WTC11 (cell line): ENCODE results near the gene ZNF652. TPM values are rescaled to one million over a fixed set of nuclear protein-coding genes. Genes with fewer than 3 reads are reported as not detected.

ENCODE experiments used
- ATAC-seq: fragments of 200-7000 bp; cut with Tn5 transposase; 2 replicates; pipeline ENCODE4 v1.10.0; 2021; ENCODE audit warnings: mild to moderate bottlenecking, moderate library complexity
- CTCF ChIA-PET: fragments of 300-600 bp; sonication (Branson Sonifier 250); formaldehyde crosslinking; loops from one replicate; lab custom pipeline; 2021; ENCODE audit warnings: antibody characterized with exemption; lab: Charles Lee
- POLR2A ChIA-PET: fragments of 350-600 bp; sonication (Branson Sonifier 250); formaldehyde crosslinking; loops from one replicate; lab custom pipeline; 2021; ENCODE audit warnings: antibody characterized with exemption; lab: Charles Lee
- DNase-seq: peaks from one replicate; pipeline ENCODE4 v3.0.0; 2021; ENCODE audit warnings: low spot score
- H3K27ac Mint-ChIP-seq: 2 replicates; pipeline ENCODE4 v1.8.0; 2021; ENCODE audit warnings: mixed read lengths
- H3K27me3 Mint-ChIP-seq: 2 replicates; pipeline ENCODE4 v1.8.0; 2021; ENCODE audit warnings: low read depth, mild to moderate bottlenecking, moderate library complexity, mixed read lengths
- H3K36me3 Mint-ChIP-seq: 2 replicates; pipeline ENCODE4 v1.8.0; 2021; ENCODE audit warnings: mixed read lengths
- H3K4me1 Mint-ChIP-seq: 2 replicates; pipeline ENCODE4 v1.8.0; 2022; ENCODE audit warnings: mixed read lengths
- H3K4me3 Mint-ChIP-seq: 2 replicates; pipeline ENCODE4 v1.8.0; 2021; ENCODE audit warnings: mild to moderate bottlenecking, moderate library complexity, mixed read lengths
- H3K9me3 Mint-ChIP-seq: 2 replicates; pipeline ENCODE4 v1.8.0; 2021; ENCODE audit warnings: mixed read lengths
- ATF1 ChIP-seq: sonication (generic); formaldehyde crosslinking; IDR thresholded peaks from 2 replicates; pipeline ENCODE4 v1.8.1; 2023; ENCODE audit warnings: mild to moderate bottlenecking, moderate library complexity, missing genetic modification reagents
- ATF3 ChIP-seq: sonication (generic); formaldehyde crosslinking; conservative IDR thresholded peaks from 2 replicates; pipeline ENCODE4 v1.8.1; 2022; ENCODE audit warnings: mild to moderate bottlenecking, missing genetic modification reagents
- EMX1 ChIP-seq: fragments of 250-450 bp; sonication (Bioruptor Pico); IDR thresholded peaks from 2 replicates; pipeline ENCODE4 v1.8.0; 2021; ENCODE audit warnings: mild to moderate bottlenecking
- ERG ChIP-seq: fragments of 250-450 bp; sonication (Bioruptor Pico); IDR thresholded peaks from 2 replicates; pipeline ENCODE4 v1.8.0; 2021; ENCODE audit warnings: mild to moderate bottlenecking
- ESRRA ChIP-seq: sonication (generic); formaldehyde crosslinking; IDR thresholded peaks from 2 replicates; pipeline ENCODE4 v1.8.1; 2022; ENCODE audit warnings: mild to moderate bottlenecking, missing genetic modification reagents, borderline replicate concordance
- IRF2 ChIP-seq: sonication (generic); formaldehyde crosslinking; IDR thresholded peaks from 2 replicates; pipeline ENCODE4 v1.8.0; 2022; ENCODE audit warnings: low read depth, missing genetic modification reagents, borderline replicate concordance
- JUN ChIP-seq: sonication (generic); formaldehyde crosslinking; IDR thresholded peaks from 2 replicates; pipeline ENCODE4 v1.8.0; 2023; ENCODE audit warnings: mild to moderate bottlenecking, missing genetic modification reagents
- KAT7 ChIP-seq: sonication (generic); formaldehyde crosslinking; IDR thresholded peaks from 2 replicates; pipeline ENCODE4 v1.8.1; 2023; ENCODE audit warnings: missing genetic modification reagents, mild to moderate bottlenecking, borderline replicate concordance
- NR3C1 ChIP-seq: sonication (generic); formaldehyde crosslinking; conservative IDR thresholded peaks from 2 replicates; pipeline ENCODE4 v1.8.1; 2023; ENCODE audit warnings: low read depth, mild to moderate bottlenecking, missing genetic modification reagents
- TEAD1 ChIP-seq: sonication (generic); formaldehyde crosslinking; IDR thresholded peaks from 2 replicates; pipeline ENCODE4 v1.8.0; 2022; ENCODE audit warnings: mild to moderate bottlenecking, missing genetic modification reagents
- ZNF121 ChIP-seq: sonication (generic); formaldehyde crosslinking; IDR thresholded peaks from 2 replicates; pipeline ENCODE4 v1.8.0; 2023; ENCODE audit warnings: missing genetic modification reagents
- ZNF512 ChIP-seq: sonication (generic); formaldehyde crosslinking; IDR thresholded peaks from 2 replicates; pipeline ENCODE4 v1.8.1; 2022; ENCODE audit warnings: missing genetic modification reagents, borderline replicate concordance
- total RNA-seq: library from RNA; stranded (reverse); gene quantifications from 3 replicates; pipeline ENCODE4 v1.2.3, GENCODE V29; 2021
- TF ChIP-seq, protein P1 (sequence below): sonication (generic); formaldehyde crosslinking; IDR thresholded peaks from 2 replicates; pipeline ENCODE4 v1.8.0; 2023; ENCODE audit warnings: missing genetic modification reagents, mild to moderate bottlenecking, borderline replicate concordance
- TF ChIP-seq, protein P2 (sequence below): sonication (generic); formaldehyde crosslinking; IDR thresholded peaks from 2 replicates; pipeline ENCODE4 v1.8.0; 2022; ENCODE audit warnings: mild to moderate bottlenecking, missing genetic modification reagents
- TF ChIP-seq, protein P3 (sequence below): sonication (generic); formaldehyde crosslinking; IDR thresholded peaks from 2 replicates; pipeline ENCODE4 v1.8.1; 2023; ENCODE audit warnings: mild to moderate bottlenecking, missing genetic modification reagents
- TF ChIP-seq, protein P4 (sequence below): sonication (generic); formaldehyde crosslinking; IDR thresholded peaks from 2 replicates; pipeline ENCODE4 v1.8.1; 2023; ENCODE audit warnings: mild to moderate bottlenecking, missing genetic modification reagents

ZNF652 gene
- total RNA-seq, 1 experiment from 2014 or later, result 40.8 TPM

- POLR2A ChIA-PET, result no interaction called here
- Mint-ChIP-seq H3K27me3 (no peaks in the 10 kb centered on the region), H3K9me3 (no peaks in the 10 kb centered on the region), H3K36me3 (peaks cover 83% of the 10 kb centered on the region), H3K4me1 (0 out of 2 replicates have a peak, but pooled peaks cover 4% of the 10 kb centered on the region), H3K27ac (no peak overlapping the region), H3K4me3 (no peak overlapping the region)
- TF ChIP-seq IRF2 (CRISPR knock-in tag), result no peak
- TF ChIP-seq, protein P1, sequence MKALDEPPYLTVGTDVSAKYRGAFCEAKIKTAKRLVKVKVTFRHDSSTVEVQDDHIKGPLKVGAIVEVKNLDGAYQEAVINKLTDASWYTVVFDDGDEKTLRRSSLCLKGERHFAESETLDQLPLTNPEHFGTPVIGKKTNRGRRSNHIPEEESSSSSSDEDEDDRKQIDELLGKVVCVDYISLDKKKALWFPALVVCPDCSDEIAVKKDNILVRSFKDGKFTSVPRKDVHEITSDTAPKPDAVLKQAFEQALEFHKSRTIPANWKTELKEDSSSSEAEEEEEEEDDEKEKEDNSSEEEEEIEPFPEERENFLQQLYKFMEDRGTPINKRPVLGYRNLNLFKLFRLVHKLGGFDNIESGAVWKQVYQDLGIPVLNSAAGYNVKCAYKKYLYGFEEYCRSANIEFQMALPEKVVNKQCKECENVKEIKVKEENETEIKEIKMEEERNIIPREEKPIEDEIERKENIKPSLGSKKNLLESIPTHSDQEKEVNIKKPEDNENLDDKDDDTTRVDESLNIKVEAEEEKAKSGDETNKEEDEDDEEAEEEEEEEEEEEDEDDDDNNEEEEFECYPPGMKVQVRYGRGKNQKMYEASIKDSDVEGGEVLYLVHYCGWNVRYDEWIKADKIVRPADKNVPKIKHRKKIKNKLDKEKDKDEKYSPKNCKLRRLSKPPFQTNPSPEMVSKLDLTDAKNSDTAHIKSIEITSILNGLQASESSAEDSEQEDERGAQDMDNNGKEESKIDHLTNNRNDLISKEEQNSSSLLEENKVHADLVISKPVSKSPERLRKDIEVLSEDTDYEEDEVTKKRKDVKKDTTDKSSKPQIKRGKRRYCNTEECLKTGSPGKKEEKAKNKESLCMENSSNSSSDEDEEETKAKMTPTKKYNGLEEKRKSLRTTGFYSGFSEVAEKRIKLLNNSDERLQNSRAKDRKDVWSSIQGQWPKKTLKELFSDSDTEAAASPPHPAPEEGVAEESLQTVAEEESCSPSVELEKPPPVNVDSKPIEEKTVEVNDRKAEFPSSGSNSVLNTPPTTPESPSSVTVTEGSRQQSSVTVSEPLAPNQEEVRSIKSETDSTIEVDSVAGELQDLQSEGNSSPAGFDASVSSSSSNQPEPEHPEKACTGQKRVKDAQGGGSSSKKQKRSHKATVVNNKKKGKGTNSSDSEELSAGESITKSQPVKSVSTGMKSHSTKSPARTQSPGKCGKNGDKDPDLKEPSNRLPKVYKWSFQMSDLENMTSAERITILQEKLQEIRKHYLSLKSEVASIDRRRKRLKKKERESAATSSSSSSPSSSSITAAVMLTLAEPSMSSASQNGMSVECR (CRISPR knock-in tag), result no peak
- no peak for TF ChIP-seq ZNF121 (CRISPR knock-in tag)
- no peak for TF ChIP-seq NR3C1 (CRISPR knock-in tag)
- TF ChIP-seq, protein P2, sequence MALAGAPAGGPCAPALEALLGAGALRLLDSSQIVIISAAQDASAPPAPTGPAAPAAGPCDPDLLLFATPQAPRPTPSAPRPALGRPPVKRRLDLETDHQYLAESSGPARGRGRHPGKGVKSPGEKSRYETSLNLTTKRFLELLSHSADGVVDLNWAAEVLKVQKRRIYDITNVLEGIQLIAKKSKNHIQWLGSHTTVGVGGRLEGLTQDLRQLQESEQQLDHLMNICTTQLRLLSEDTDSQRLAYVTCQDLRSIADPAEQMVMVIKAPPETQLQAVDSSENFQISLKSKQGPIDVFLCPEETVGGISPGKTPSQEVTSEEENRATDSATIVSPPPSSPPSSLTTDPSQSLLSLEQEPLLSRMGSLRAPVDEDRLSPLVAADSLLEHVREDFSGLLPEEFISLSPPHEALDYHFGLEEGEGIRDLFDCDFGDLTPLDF (CRISPR knock-in tag), result no peak
- no peak for TF ChIP-seq ZNF512 (CRISPR knock-in tag)
- TF ChIP-seq JUN (CRISPR knock-in tag), result no peak
- no peak for TF ChIP-seq EMX1 (CRISPR knock-in tag)
- no peak for TF ChIP-seq KAT7 (CRISPR knock-in tag)
- TF ChIP-seq, protein P3, sequence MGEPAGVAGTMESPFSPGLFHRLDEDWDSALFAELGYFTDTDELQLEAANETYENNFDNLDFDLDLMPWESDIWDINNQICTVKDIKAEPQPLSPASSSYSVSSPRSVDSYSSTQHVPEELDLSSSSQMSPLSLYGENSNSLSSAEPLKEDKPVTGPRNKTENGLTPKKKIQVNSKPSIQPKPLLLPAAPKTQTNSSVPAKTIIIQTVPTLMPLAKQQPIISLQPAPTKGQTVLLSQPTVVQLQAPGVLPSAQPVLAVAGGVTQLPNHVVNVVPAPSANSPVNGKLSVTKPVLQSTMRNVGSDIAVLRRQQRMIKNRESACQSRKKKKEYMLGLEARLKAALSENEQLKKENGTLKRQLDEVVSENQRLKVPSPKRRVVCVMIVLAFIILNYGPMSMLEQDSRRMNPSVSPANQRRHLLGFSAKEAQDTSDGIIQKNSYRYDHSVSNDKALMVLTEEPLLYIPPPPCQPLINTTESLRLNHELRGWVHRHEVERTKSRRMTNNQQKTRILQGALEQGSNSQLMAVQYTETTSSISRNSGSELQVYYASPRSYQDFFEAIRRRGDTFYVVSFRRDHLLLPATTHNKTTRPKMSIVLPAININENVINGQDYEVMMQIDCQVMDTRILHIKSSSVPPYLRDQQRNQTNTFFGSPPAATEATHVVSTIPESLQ (CRISPR knock-in tag), result no peak
- TF ChIP-seq TEAD1, result no peak
- TF ChIP-seq ATF1 (CRISPR knock-in tag), result no peak
- no peak for TF ChIP-seq ATF3 (CRISPR knock-in tag)
- DNase-seq, result no peak
- CTCF ChIA-PET, result interaction anchor here (0.7 to 6.4 kb wide), 9 partner anchors 10 to 149 kb away, joined by 3 to 129 read pairs (median 13); partner anchors contain the start of gene NGFR
- no peak for ATAC-seq
Observed at GRCh38 chr17:49407086-49407485, 45.0 kb upstream of the ZNF652 start.

- ATAC-seq (no peak), DNase-seq (no peak)
- ChIA-PET CTCF (interaction anchor here (3.2 to 6.4 kb wide), 2 partner anchors 90 to 150 kb away, joined by 31 to 129 read pairs; partner anchors contain the start of gene NGFR), POLR2A (no interaction called here)
- H3K4me3 Mint-ChIP-seq, result no peak overlapping the region
- no peak overlapping the region for H3K27ac Mint-ChIP-seq
- H3K27me3 Mint-ChIP-seq, result no peaks in the 10 kb centered on the region
- H3K9me3 Mint-ChIP-seq, result no peaks in the 10 kb centered on the region
- 0 out of 2 replicates have a peak, but pooled peaks cover 4% of the 10 kb centered on the region for H3K4me1 Mint-ChIP-seq
- H3K36me3 Mint-ChIP-seq, result peaks cover 78% of the 10 kb centered on the region
- TF ChIP-seq KAT7 (CRISPR knock-in tag) (no peak), ESRRA (CRISPR knock-in tag) (no peak), ERG (no peak)
- TF ChIP-seq, protein P1 (CRISPR knock-in tag), result no peak
- TF ChIP-seq, protein P4, sequence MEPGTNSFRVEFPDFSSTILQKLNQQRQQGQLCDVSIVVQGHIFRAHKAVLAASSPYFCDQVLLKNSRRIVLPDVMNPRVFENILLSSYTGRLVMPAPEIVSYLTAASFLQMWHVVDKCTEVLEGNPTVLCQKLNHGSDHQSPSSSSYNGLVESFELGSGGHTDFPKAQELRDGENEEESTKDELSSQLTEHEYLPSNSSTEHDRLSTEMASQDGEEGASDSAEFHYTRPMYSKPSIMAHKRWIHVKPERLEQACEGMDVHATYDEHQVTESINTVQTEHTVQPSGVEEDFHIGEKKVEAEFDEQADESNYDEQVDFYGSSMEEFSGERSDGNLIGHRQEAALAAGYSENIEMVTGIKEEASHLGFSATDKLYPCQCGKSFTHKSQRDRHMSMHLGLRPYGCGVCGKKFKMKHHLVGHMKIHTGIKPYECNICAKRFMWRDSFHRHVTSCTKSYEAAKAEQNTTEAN, result no peak
Observed at GRCh38 chr17:49406421-49407061, 44.5 kb upstream of the ZNF652 start.
